SHP77 treated with DMSO at 0.1 percent for 48 hours (cell line): ENCODE data around the gene ASB15.
A peak's percentile ranks its signal among the peaks of the same experiment; 100 is the strongest.

Experiments
- DNase-seq: peaks from one replicate; lab custom pipeline; 2025; lab: John Stamatoyannopoulos, UW

ASB15 gene

GRCh38 chr7:123663200-123663599 lies 61.6 kb downstream of the ASB15 start:
- no peak for DNase-seq

GRCh38 chr7:123665157-123665556 lies 63.5 kb downstream of the ASB15 start:
- no peak for DNase-seq

GRCh38 chr7:123665896-123666295 lies 64.3 kb downstream of the ASB15 start:
- DNase-seq, result no peak

- no peak for DNase-seq
Observed at GRCh38 chr7:123666492-123666891, 64.9 kb downstream of the ASB15 start.

- no peak for DNase-seq
Observed at GRCh38 chr7:123669485-123669884, 67.9 kb downstream of the ASB15 start.

- DNase-seq, result no peak
Observed at GRCh38 chr7:123673137-123673732, 71.6 kb downstream of the ASB15 start.

GRCh38 chr7:123673752-123674398 lies 72.3 kb downstream of the ASB15 start:
- DNase-seq, result no peak

- DNase-seq, result no peak
Observed at GRCh38 chr7:123674399-123675180, 73.0 kb downstream of the ASB15 start.

- DNase-seq, result no peak
Observed at GRCh38 chr7:123675181-123675473, 73.5 kb downstream of the ASB15 start.

GRCh38 chr7:123677061-123677715 lies 75.6 kb downstream of the ASB15 start:
- DNase-seq, result no peak

GRCh38 chr7:123679614-123680013 lies 78.0 kb downstream of the ASB15 start:
- DNase-seq, result no peak

- DNase-seq, result no peak
Observed at GRCh38 chr7:123680580-123680979, 79.0 kb downstream of the ASB15 start.

GRCh38 chr7:123681561-123681960 lies 79.9 kb downstream of the ASB15 start:
- no peak for DNase-seq

GRCh38 chr7:123682690-123683089 lies 81.1 kb downstream of the ASB15 start:
- peak; percentile 3 for DNase-seq

- DNase-seq, result no peak
Observed at GRCh38 chr7:123687161-123687560, 85.5 kb downstream of the ASB15 start.

- no peak for DNase-seq
Observed at GRCh38 chr7:123687727-123688126, 86.1 kb downstream of the ASB15 start.
